GM19193 (cell line): Measurements from ENCODE around the gene POTEH.
"Not testable (repeated sequence)": the region's sequence is repeated elsewhere in the genome, so short reads cannot be mapped to it uniquely, and the experiment has no call there.

Experiments
- POLR2A ChIP-seq: IDR thresholded peaks from 4 replicates; pipeline ENCODE4 v1.6.1; 2011; ENCODE audit not compliant: insufficient read depth, insufficient read length; ENCODE audit errors: extremely low read depth

Gene POTEH

DNA sequence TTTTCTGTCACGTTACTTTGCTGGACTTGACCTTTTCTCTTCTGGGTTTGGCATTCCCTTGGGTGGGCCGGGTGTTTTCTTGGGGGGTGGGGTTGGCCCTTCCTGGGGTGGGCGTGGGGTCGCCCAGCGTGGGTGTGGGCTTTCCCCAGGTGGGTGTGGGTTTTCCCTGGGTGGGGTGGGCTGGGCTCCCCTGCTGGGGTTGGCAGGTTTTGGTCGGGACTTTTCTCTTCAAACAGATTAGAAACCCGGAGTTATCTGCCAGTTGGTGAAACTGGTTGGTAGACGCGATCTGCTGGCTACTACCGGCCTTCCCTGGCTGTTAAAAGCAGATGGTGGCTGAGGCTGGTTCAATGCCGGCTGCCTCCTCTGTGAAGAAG is at the start of gene POTEH:
Gene POTEH (plus strand): TSS at position 278 of the 377 bp plus-strand sequence. CDS start 52 bp downstream, at position 330.
- not testable (repeated sequence) for TF ChIP-seq POLR2A
